HL-60 (cell line): ENCODE results near the gene TSTD2.

Experiments
- CTCF ChIP-seq: IDR thresholded peaks from one replicate; pipeline ENCODE4 v1.5.1; 2011; ENCODE audit warnings: low read length, control low read depth, inconsistent platforms; ENCODE audit not compliant: insufficient read depth
- GABPA ChIP-seq: IDR thresholded peaks from 2 replicates; pipeline ENCODE4 v1.6.1; 2012; ENCODE audit warnings: low read depth
- POLR2AphosphoS5 ChIP-seq: IDR thresholded peaks from 2 replicates; pipeline ENCODE4 v1.6.1; 2012; ENCODE audit warnings: low read depth
- REST ChIP-seq: IDR thresholded peaks from 2 replicates; pipeline ENCODE4 v1.6.1; 2012; ENCODE audit warnings: low read depth; ENCODE audit not compliant: insufficient replicate concordance

- peak; percentile 70 for TF ChIP-seq CTCF
- no peak for TF ChIP-seq POLR2AphosphoS5
- no peak for TF ChIP-seq REST
- no peak for TF ChIP-seq GABPA
These were observed 17.6 kb downstream of the TSTD2 start for GRCh38 chr9:97615439-97616072.
